ENCODE measurements around the gene THOP1.

THOP1 gene

GRCh38 chr19:2762783-2763496, 22.4 kb upstream of the THOP1 start:
- DNase-seq = no peak

GRCh38 chr19:2763687-2764086, 21.6 kb upstream of the THOP1 start:
- DNase-seq = no peak

DNA sequence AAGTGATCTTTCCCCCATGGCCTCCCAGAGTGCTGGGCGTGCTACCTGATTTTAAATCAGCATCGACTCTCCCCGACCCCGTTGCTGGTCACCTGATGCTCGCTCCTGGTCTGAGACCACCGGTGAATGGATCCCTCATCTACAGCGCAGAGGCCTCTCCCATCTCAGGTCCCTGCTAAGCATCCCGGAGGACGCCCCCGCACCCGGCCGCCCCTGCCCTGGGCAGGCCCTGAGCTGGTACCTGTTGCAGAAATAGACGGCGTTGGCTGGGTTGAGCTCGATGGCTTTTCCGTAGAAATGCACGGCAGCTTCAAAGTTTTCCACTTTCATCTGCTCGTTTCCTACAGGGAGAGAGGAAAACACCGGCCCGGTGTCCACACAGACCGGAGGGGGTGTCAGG, 20.4 kb upstream of the THOP1 start:
- DNase-seq = no peak

- no peak for DNase-seq
These were observed 19.9 kb upstream of the THOP1 start for GRCh38 chr19:2765376-2765775.

GRCh38 chr19:2766594-2767372, 18.5 kb upstream of the THOP1 start:
- no peak for DNase-seq

- DNase-seq = no peak
These were observed 17.6 kb upstream of the THOP1 start for GRCh38 chr19:2767688-2768087.

GRCh38 chr19:2768365-2769132, 16.8 kb upstream of the THOP1 start:
- no peak for DNase-seq

GRCh38 chr19:2769218-2769617, 16.1 kb upstream of the THOP1 start:
- no peak for DNase-seq

- no peak for DNase-seq
These were observed 15.0 kb upstream of the THOP1 start for GRCh38 chr19:2770055-2771013.

DNA sequence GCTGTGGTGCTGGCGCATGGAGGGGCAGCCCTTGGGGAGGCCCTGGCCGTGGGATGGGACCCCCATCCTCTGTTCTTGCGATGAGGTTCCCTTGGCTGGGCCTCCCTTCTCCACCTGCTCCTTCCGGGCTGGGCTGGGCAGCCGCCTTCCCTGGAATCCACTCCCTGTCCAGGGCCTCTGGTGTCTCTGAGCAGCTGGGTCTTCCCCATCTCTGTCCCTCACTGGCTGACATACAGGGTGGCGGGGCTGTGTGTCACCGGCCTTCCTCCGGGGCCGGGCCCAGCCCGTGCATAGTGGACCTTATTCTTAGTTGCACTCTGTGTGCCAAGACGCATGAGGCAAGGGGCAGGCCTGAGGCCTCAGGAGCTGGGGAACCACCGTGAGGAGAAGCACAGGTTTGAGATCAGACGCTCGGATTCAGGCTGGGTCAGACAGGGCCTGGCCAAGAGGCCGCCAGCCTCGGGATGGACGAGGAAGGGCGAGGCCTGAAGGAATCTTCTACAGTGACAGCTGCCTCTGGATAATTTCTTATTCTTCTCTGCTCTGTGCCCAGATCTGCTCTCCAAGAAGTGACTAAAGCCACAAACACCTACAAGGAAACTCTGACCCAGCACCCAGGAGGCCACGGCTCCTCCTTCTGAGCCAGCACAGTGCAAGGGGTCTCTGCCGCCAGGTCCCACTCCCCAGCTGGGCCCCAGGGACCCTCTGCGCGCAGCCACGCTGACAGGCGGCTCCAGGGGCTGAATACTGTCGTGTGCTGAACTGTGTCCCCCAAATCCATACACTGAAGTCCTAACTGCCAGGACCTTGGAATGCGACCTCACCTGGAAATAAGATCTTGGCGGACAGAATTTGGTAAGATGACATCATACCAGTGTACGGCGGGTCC, 13.3 kb upstream of the THOP1 start:
- no peak for DNase-seq

DNA sequence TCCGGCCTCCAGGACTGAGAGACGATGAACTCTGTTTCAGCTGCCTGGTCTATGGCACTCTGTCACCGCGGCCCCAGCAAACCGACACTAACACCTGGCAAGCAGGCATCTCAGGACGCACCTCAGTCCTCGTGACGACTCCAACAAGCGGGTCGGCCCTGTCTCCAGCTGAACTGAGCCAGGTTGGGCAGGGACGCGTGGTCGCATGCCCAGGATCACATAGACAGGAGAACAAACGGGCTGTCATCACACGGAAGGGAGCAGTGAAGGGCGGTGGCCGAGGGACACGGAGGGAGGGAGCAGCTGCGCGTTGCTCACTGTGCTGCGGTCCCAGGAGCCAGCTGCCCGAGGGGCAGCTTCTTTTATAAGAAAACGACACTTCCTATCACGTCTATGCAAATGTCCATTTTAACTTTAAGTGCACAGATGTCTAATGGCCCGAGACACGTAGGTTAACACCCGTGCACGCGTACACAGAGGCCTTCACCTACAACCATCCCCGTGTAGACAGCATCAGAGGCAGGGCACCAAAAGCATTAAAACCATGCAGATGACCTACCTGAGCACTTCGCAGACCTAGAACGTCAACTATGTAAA, 11.1 kb upstream of the THOP1 start:
- DNase-seq = no peak

- no peak for DNase-seq
These were observed 10.2 kb upstream of the THOP1 start for GRCh38 chr19:2774953-2775555.

- DNase-seq = peak; percentile 83
These were observed 9.5 kb upstream of the THOP1 start for GRCh38 chr19:2775556-2776430.

- no peak for DNase-seq
These were observed 7.2 kb upstream of the THOP1 start for GRCh38 chr19:2777952-2778683.

- no peak for DNase-seq
These were observed 6.1 kb upstream of the THOP1 start for GRCh38 chr19:2779121-2779740.

- DNase-seq = no peak
These were observed 5.0 kb upstream of the THOP1 start for GRCh38 chr19:2780284-2780683.

DNA sequence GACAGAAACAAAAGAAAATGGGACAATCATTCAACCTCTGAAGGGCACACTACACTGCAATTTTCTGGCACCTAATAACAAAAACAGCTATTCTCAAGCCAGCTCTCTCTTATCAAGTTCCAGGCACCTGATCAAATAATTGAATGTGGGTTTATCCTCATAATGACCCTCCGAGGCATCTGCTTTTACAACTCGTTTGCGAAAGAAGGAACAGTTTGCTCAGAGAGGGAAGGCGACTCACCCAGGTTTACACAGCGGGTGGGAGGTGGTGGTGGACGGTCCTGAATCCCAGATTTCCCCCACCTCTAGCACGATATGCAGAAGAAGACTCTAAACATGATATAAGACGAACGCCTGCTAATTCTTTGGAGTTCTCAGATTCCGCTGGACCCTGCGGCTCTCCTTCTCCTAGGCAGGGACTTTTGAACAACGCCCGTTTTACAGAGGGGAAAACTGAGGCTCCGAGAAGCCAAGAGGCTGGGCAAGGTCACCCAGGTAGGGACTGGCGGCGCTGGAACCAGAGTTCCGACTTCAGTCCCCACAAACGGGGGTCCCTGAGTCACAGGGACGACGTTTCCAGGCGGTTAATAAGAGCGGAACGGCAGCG, 2.9 kb upstream of the THOP1 start:
- DNase-seq = no peak

Measured in activated CD4-positive, alpha-beta T cell treated with anti-CD3 and anti-CD28 coated beads, Interleukin-10, Interleukin-2, amounts not matched to agents 100 ng/mL and 50 ng/mL, durations not matched to agents 16 hours and 8 hours (primary cell).